Large intestine (tissue), 3 donors: Measurements from ENCODE around the gene TCAF1. TPM values are rescaled to one million over a fixed set of nuclear protein-coding genes. Genes with fewer than 3 reads are reported as not detected.
"Not testable (repeated sequence)": the region's sequence is repeated elsewhere in the genome, so short reads cannot be mapped to it uniquely, and the experiment has no call there.

Experiments used
- DNase-seq, 2 donors: peaks; one replicate each; pipeline versions ENCODE4 v3.0.0 to v3.0.0-alpha.2; 2013
- H3K27ac ChIP-seq: one replicate; pipeline ENCODE4 v1.5.1; 2013; ENCODE audit warnings: low read length
- H3K27me3 ChIP-seq: 2 replicates; pipeline ENCODE4 v1.6.1; 2013; ENCODE audit warnings: low read length; ENCODE audit not compliant: control insufficient read depth, insufficient read depth
- H3K36me3 ChIP-seq: 2 replicates; pipeline ENCODE4 v1.6.1; 2013; ENCODE audit warnings: low read length; ENCODE audit not compliant: control insufficient read depth, insufficient read depth
- H3K4me1 ChIP-seq: one replicate; pipeline ENCODE4 v1.6.1; 2013; ENCODE audit warnings: low read length; ENCODE audit not compliant: control insufficient read depth, insufficient read depth
- H3K4me3 ChIP-seq: one replicate; pipeline ENCODE4 v1.5.1; 2013; ENCODE audit warnings: low read length
- H3K9me3 ChIP-seq: one replicate; pipeline ENCODE4 v1.6.1; 2013; ENCODE audit warnings: mild to moderate bottlenecking, low read depth, low read length, moderate library complexity; ENCODE audit not compliant: control insufficient read depth
- WGBS: methylation state at CpG from one replicate; pipeline ENCODE4 v1.1.5; 2013; ENCODE audit warnings: low lambda C conversion rate; ENCODE audit not compliant: insufficient coverage; 5-methylcytosine and 5-hydroxymethylcytosine counted together
- polyA plus RNA-seq: library from polyadenylated mRNA; unstranded; fragments of 120-200 nt; gene quantifications from one replicate; pipeline ENCODE4 v1.2.1, GENCODE V29; 2013

Gene TCAF1
- polyA plus RNA-seq, 1 donor = 54.1 TPM

DNA sequence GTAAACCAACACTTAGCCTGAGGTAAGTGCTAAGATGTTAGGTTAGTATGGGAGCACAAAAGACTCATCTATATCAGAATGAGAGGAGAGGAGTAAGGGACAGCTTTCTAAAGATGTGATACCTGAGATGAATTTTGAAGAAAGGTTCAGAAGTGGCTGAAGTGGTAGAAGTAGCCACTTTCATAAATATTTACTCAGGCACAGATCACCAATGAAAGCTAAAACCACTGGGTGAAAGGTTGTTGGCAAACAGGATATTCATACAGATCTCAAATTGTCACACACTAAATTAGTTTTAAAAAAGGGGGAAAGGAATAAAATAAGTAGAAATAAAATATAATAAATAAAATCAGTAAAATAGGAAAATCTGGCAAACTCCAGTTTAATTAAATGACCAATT, 30.4 kb downstream of the TCAF1 start:
- H3K27ac ChIP-seq, H3K4me3 ChIP-seq, DNase-seq, H3K9me3 ChIP-seq, H3K27me3 ChIP-seq, H3K4me1 ChIP-seq: not testable (repeated sequence)
- peaks cover 18% of the 10 kb centered on the region for H3K36me3 ChIP-seq

DNA sequence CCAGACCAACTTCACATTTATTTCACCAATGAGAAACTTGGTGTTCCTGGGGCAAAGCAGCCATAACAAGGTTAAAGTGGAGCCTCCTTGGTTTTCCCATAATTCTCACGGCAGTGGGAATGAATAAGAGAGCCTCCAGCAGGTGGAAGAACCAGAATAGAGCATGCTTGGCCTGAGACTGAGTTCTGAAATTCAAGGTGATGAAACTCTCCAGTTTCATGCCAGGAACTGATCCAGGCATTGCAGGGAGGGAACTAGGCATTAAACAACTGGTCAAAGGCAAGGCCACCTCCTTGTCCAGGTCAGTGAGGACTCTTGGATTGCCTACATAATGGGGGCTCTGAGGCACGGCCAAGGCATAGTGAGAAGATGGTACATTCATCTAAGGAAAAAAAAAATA, 44.0 kb downstream of the TCAF1 start:
- not testable (repeated sequence) for H3K4me1 ChIP-seq, H3K36me3 ChIP-seq, H3K27me3 ChIP-seq, H3K4me3 ChIP-seq, H3K27ac ChIP-seq, H3K9me3 ChIP-seq, DNase-seq
- no CpG with 5 or more reads among the region's 2 CpGs for WGBS

DNA sequence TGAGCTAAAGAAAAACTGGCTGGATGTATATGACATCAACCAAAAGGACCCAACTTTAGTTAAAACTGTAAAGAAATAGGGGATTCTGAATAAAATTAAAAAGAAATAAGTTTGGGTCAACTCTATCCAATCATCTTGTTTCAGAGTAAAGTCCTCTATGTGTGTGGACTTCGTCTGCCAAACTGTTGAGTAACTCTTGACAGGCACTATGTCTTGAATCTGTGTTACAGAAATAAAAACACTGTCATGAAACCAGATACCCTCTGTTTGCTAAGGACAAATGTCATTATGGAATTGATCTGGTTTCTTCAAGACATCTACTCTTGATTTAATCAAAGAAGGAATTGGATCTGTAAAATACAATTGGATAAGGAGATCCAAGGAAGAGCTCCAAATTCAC, 46.5 kb downstream of the TCAF1 start:
- WGBS = no CpG with 5 or more reads among the region's 1 CpG
- not testable (repeated sequence) for H3K9me3 ChIP-seq, DNase-seq, H3K27ac ChIP-seq, H3K27me3 ChIP-seq, H3K4me1 ChIP-seq, H3K36me3 ChIP-seq, H3K4me3 ChIP-seq

DNA sequence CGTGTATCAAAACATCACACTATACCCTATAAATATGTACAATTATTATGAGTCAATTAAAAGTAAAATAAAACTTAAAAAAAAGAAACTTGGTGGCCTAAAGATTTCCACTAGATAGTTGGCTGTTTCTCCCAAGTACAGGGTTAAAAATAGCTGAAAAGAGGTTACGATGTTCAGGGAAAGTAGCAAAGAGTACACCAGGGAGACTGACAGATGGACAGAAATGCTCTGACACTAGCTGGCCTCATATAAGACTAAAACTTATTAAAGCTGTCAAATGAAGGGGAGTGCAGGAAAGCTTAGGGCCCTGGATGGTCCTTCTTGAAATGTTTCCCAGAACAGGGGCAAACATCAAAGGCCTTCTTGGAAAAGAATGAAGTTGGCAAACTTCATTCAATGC, 51.3 kb downstream of the TCAF1 start:
- Histone ChIP-seq H3K4me3 (no peak overlapping the region), H3K27me3 (no peaks in the 10 kb centered on the region), H3K36me3 (no peaks in the 10 kb centered on the region), H3K4me1 (no peaks in the 10 kb centered on the region), H3K9me3 (no peaks in the 10 kb centered on the region), H3K27ac (no peak overlapping the region)
- WGBS = 91% methylated on average over 1 of the region's 2 CpGs
- no peak for DNase-seq

DNA sequence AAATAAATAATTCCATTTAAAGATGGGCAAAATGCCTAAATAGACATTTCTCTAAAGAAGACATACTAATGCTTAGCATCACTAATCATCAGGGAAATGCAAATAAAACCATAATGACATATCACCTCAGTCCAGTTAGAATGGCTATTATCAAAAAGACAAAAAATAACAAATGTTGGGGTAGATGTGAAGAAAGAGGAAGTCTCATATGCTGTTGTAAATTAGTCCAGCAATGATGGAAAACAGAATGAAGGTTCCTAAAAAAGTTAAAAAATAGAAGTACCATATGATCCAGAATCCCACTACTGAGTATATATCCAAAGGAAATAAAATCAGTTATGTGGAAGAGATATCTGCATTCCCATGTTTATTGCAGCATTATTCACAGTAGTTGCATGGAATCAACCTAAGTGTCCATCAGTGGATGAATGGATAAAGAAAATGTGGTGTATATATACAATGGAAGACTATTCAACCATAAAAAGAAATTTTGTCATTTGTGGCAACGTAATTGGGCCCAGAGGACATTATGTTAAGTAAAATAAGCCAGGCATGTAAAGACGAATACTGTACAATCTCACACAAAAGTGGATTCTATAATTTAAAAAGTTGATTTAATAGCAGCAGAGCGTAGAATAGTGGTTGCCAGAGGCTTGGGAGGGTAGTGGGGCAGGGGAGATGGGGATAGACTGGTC, 52.0 kb downstream of the TCAF1 start:
- 100% methylated on average over 2 of the region's 3 CpGs for WGBS
- H3K27ac ChIP-seq = no peak overlapping the region
- no peak overlapping the region for H3K4me3 ChIP-seq

DNA sequence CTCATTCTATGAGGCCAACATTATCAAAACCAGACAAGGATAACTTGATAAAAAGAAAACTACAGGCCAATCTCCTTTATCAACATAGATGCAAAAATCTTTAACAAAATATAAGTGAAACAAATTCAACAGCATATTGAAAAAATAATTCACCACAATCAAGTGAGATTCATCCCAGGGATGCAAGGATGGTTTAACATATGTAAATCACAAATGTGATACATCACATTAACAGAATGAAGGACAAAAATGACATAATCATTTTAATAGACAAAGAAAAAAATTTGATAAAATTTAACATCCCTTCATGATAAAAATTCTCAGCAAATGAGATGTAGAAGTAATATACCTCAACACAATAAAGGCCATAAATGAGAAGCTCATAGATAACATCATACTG, 53.8 kb downstream of the TCAF1 start:
- no peak overlapping the region for H3K4me3 ChIP-seq
- H3K36me3 ChIP-seq = no peaks in the 10 kb centered on the region
- H3K4me1 ChIP-seq = no peaks in the 10 kb centered on the region
- no peaks in the 10 kb centered on the region for H3K27me3 ChIP-seq
- no peak overlapping the region for H3K27ac ChIP-seq
- no peaks in the 10 kb centered on the region for H3K9me3 ChIP-seq
- DNase-seq = no peak

More for the DNA sequence above, 52.0 kb downstream of the TCAF1 start:
- H3K27me3 ChIP-seq = no peaks in the 10 kb centered on the region
- H3K4me1 ChIP-seq = no peaks in the 10 kb centered on the region
- no peak for DNase-seq
- H3K9me3 ChIP-seq = no peaks in the 10 kb centered on the region
- H3K36me3 ChIP-seq = no peaks in the 10 kb centered on the region

DNA sequence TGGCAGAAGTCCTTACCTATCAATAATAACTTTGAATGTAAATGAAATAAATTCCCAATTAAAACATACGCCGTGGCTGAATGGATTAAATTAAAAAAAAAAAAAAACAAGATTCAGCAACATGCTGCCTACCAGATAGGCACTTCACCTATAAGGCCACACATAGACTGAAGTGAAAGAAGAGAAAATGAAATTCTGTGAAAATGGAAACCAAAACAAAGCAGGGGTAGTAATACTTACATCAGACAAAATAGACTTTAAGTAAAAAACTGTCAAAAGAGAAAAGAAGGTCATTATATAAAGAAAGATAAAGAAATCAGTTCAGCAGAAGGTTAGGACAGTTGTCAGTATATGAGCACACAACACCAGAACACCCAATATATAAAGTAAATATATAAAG, 55.3 kb downstream of the TCAF1 start:
- Histone ChIP-seq H3K4me1 (no peaks in the 10 kb centered on the region), H3K36me3 (no peaks in the 10 kb centered on the region), H3K4me3 (no peak overlapping the region), H3K27ac (no peak overlapping the region), H3K27me3 (no peaks in the 10 kb centered on the region), H3K9me3 (no peaks in the 10 kb centered on the region)
- no peak for DNase-seq
- WGBS = 94% methylated on average over 2 of the region's 2 CpGs

DNA sequence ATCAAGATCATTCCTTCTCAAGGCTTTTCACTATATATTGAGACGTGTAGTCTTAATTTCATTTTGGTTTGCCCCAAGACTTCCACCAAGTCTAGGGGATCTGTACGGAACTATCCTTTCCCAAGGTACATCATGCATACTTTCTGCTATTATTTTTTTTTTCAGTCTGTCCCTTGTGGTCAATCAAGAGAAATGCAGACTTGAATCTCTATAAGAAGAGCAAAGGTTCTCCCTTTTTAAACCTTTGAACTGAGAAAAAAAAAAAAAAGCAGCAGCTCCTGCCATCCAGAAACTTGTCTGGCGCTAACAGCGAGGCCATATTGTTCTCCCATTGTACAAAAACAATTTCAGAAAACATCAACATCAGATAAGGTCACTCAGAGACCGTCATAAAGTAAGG, 60.3 kb downstream of the TCAF1 start:
- H3K27ac ChIP-seq, H3K9me3 ChIP-seq, H3K4me1 ChIP-seq, H3K27me3 ChIP-seq, H3K4me3 ChIP-seq, H3K36me3 ChIP-seq: not testable (repeated sequence)
- no CpG with 5 or more reads among the region's 5 CpGs for whole genome bisulfite sequencing
- peak in 1 of 2 donors; percentile 29 for DNase-seq

DNA sequence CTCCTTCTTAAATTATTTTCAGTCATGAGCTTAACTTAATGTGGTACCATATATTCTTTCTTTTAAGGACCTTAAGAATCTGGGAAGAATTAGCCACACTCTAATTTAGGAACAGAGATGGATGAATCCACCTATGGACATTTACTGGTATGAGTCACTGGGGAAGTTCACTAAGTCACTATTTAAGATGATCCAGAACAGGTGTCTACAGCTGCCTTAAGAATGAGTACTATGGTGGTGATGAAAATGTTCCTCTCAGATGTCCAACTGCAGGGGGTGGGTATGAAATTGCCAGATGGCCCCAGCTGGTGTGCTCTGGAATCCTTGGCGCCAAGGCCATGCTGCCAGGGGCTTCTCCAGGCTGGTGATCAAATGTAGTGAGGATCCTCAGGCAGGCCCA, 61.9 kb downstream of the TCAF1 start:
- not testable (repeated sequence) for H3K36me3 ChIP-seq, DNase-seq, H3K27ac ChIP-seq, H3K4me1 ChIP-seq, H3K27me3 ChIP-seq, H3K4me3 ChIP-seq, H3K9me3 ChIP-seq
- no CpG with 5 or more reads among the region's 1 CpG for WGBS

DNA sequence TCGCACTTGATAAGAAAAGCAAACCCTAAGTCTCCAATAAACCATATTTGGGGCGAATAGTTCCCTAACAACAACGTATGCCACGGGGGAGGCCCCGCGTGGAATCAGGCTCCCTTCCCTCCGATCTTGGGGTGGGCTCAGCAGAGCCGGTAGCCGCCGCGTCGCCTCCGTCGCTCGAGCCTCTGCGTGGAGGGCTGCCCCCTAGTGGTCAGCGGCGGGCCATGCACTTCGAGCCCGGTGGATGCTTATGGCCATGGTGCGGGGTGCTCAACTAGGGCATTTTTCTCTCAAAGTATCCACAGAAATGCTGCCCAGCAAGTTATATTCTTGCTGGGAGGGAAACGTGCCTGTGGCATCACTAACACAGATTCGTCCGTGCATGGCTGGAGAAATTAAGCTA, 64.8 kb downstream of the TCAF1 start:
- H3K27ac ChIP-seq, DNase-seq, H3K9me3 ChIP-seq, H3K4me1 ChIP-seq, H3K27me3 ChIP-seq, H3K36me3 ChIP-seq: not testable (repeated sequence)
- H3K4me3 ChIP-seq = peak overlapping the region; percentile 24
- WGBS = no CpG with 5 or more reads among the region's 24 CpGs

DNA sequence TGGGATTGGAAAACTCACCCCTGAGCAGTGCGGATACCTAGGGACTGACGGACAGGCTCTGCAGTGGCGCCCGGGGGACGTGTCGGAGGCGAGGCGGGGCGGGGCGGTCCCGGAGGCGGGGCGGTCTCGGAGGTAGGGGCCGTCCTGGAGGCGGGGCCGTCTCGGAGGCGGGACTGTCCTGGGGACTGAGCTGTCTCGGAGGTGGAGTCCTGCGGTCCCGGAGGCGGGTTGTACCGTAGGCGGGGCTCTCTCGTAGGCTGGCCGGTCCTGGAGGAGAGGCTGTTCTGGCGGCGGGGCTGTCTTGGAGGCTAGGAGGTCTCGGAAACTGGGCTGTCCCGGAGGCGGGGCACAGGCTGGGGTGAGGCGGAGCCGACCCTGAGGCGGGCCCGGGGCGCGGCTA, 65.4 kb downstream of the TCAF1 start:
- DNase-seq, H3K4me1 ChIP-seq, H3K9me3 ChIP-seq, H3K36me3 ChIP-seq, H3K27me3 ChIP-seq, H3K27ac ChIP-seq: not testable (repeated sequence)
- WGBS = no CpG with 5 or more reads among the region's 38 CpGs
- peak overlapping the region; percentile 28 for H3K4me3 ChIP-seq
